Measurements from ENCODE around the gene SOST. TPM values are rescaled to one million over a fixed set of nuclear protein-coding genes. Genes with fewer than 3 reads are reported as not detected.

SOST gene
- total and polyA plus RNA-seq, 2 donors (not counting 1 experiment from before 2014, with no cell fraction given): not detected

GRCh38 chr17:43722269-43722619 is 36.3 kb downstream of the SOST start:
- no peaks in the 10 kb centered on the region for H3K9me3 ChIP-seq (ENCODE audit: control insufficient read depth, insufficient read depth, low read depth, low read length)
- H3K9ac ChIP-seq (ENCODE audit: insufficient read depth, low read length): no peak overlapping the region
- TF ChIP-seq CTCF (conservative IDR thresholded peaks at IDR 0.05 in 1 of 2, IDR thresholded peaks at IDR 0.05 in 1 of 2; ENCODE audit: low read depth in 1 of 2, low read length in 2 of 2) (no peak), EZH2 (IDR thresholded peaks at IDR 0.05; ENCODE audit: low read length, missing control alignments) (no peak)
- H3K4me1 ChIP-seq (ENCODE audit: control insufficient read depth, extremely low read depth, insufficient read depth, low read length): peaks cover 6% of the 10 kb centered on the region
- H4K20me1 ChIP-seq (ENCODE audit: control insufficient read depth, extremely low read depth, insufficient read depth, low read length): no peaks in the 10 kb centered on the region
- no peak overlapping the region for H3K4me2 ChIP-seq (ENCODE audit: extremely low read depth, insufficient read depth, low read length)
- no peaks in the 10 kb centered on the region for H3K27me3 ChIP-seq (ENCODE audit: control insufficient read depth, insufficient read depth, low read length)
- H3K36me3 ChIP-seq (ENCODE audit: control insufficient read depth, insufficient read depth, low read length): no peaks in the 10 kb centered on the region
- H3K27ac ChIP-seq (ENCODE audit: insufficient read depth, low read length): no peak overlapping the region
- no peak overlapping the region for H3K4me3 ChIP-seq (replicated peaks in 1 of 4; ENCODE audit: control extremely low read depth in 1 of 4, insufficient read depth in 1 of 4, low read depth in 3 of 4, low read length in 4 of 4)
- no peak overlapping the region for H2AFZ ChIP-seq (ENCODE audit: low read length)
- no peak for DNase-seq (ENCODE audit: low read depth in 2 of 2)
- no peaks in the 10 kb centered on the region for H3K79me2 ChIP-seq (ENCODE audit: control insufficient read depth, insufficient read depth, low read length)

GRCh38 chr17:43721537-43722268 is 36.9 kb downstream of the SOST start:
- Histone ChIP-seq H3K27ac (ENCODE audit: insufficient read depth, low read length) (no peak overlapping the region), H3K4me3 (replicated peaks in 1 of 4; ENCODE audit: control extremely low read depth in 1 of 4, insufficient read depth in 1 of 4, low read depth in 3 of 4, low read length in 4 of 4) (no peak overlapping the region), H3K4me1 (ENCODE audit: control insufficient read depth, extremely low read depth, insufficient read depth, low read length) (peaks cover 6% of the 10 kb centered on the region), H2AFZ (ENCODE audit: low read length) (no peak overlapping the region), H3K36me3 (ENCODE audit: control insufficient read depth, insufficient read depth, low read length) (no peaks in the 10 kb centered on the region), H3K9ac (ENCODE audit: insufficient read depth, low read length) (no peak overlapping the region), H3K27me3 (ENCODE audit: control insufficient read depth, insufficient read depth, low read length) (no peaks in the 10 kb centered on the region), H4K20me1 (ENCODE audit: control insufficient read depth, extremely low read depth, insufficient read depth, low read length) (no peaks in the 10 kb centered on the region), H3K79me2 (ENCODE audit: control insufficient read depth, insufficient read depth, low read length) (no peaks in the 10 kb centered on the region), H3K9me3 (ENCODE audit: control insufficient read depth, insufficient read depth, low read depth, low read length) (no peaks in the 10 kb centered on the region), H3K4me2 (ENCODE audit: extremely low read depth, insufficient read depth, low read length) (no peak overlapping the region)
- DNase-seq (ENCODE audit: low read depth in 2 of 2): peak in 1 of 2 donors; percentile 23
- no peak for TF ChIP-seq CTCF (conservative IDR thresholded peaks at IDR 0.05 in 1 of 2, IDR thresholded peaks at IDR 0.05 in 1 of 2; ENCODE audit: low read depth in 1 of 2, low read length in 2 of 2)
- no peak for TF ChIP-seq EZH2 (IDR thresholded peaks at IDR 0.05; ENCODE audit: low read length, missing control alignments)

- H3K9me3 ChIP-seq (ENCODE audit: control insufficient read depth, insufficient read depth, low read depth, low read length): no peaks in the 10 kb centered on the region
- no peaks in the 10 kb centered on the region for H4K20me1 ChIP-seq (ENCODE audit: control insufficient read depth, extremely low read depth, insufficient read depth, low read length)
- no peaks in the 10 kb centered on the region for H3K79me2 ChIP-seq (ENCODE audit: control insufficient read depth, insufficient read depth, low read length)
- peaks cover 6% of the 10 kb centered on the region for H3K4me1 ChIP-seq (ENCODE audit: control insufficient read depth, extremely low read depth, insufficient read depth, low read length)
- DNase-seq (ENCODE audit: low read depth in 2 of 2): peak; percentile 59 to 67
- no peaks in the 10 kb centered on the region for H3K27me3 ChIP-seq (ENCODE audit: control insufficient read depth, insufficient read depth, low read length)
- TF ChIP-seq CTCF (conservative IDR thresholded peaks at IDR 0.05 in 1 of 2, IDR thresholded peaks at IDR 0.05 in 1 of 2; ENCODE audit: low read depth in 1 of 2, low read length in 2 of 2) (no peak), EZH2 (IDR thresholded peaks at IDR 0.05; ENCODE audit: low read length, missing control alignments) (no peak)
- H3K4me3 ChIP-seq (replicated peaks in 1 of 4; ENCODE audit: control extremely low read depth in 1 of 4, insufficient read depth in 1 of 4, low read depth in 3 of 4, low read length in 4 of 4): peak overlapping the region; percentile 38 to 62 (median 52)
- peak overlapping the region; percentile 76 for H3K9ac ChIP-seq (ENCODE audit: insufficient read depth, low read length)
- peak overlapping the region; percentile 82 for H3K27ac ChIP-seq (ENCODE audit: insufficient read depth, low read length)
- H3K36me3 ChIP-seq (ENCODE audit: control insufficient read depth, insufficient read depth, low read length): no peaks in the 10 kb centered on the region
- H3K4me2 ChIP-seq (ENCODE audit: extremely low read depth, insufficient read depth, low read length): peak overlapping the region; percentile 78
- peak overlapping the region; percentile 90 for H2AFZ ChIP-seq (ENCODE audit: low read length)
Observed at GRCh38 chr17:43720311-43721060, 38.1 kb downstream of the SOST start.

Data from fibroblast of lung (primary cell).